Neural progenitor cell (in vitro differentiated cells): ENCODE data around the gene PRDM16.

ENCODE experiments used
- EZH2 ChIP-seq: fragments of 200-600 bp; sonication (generic); IDR thresholded peaks from 2 replicates; pipeline ENCODE4 v1.6.1; 2017; ENCODE audit warnings: antibody characterized with exemption, mild to moderate bottlenecking, moderate library complexity
- TF ChIP-seq, protein P1 (sequence below): fragments of 200-600 bp; sonication (generic); IDR thresholded peaks from 2 replicates; pipeline ENCODE4 v1.5.1; 2017; ENCODE audit warnings: antibody characterized with exemption, mild to moderate bottlenecking

GRCh38 chr1:3475839-3476573 is 407.0 kb downstream of the PRDM16 start:
- TF ChIP-seq, protein P1, sequence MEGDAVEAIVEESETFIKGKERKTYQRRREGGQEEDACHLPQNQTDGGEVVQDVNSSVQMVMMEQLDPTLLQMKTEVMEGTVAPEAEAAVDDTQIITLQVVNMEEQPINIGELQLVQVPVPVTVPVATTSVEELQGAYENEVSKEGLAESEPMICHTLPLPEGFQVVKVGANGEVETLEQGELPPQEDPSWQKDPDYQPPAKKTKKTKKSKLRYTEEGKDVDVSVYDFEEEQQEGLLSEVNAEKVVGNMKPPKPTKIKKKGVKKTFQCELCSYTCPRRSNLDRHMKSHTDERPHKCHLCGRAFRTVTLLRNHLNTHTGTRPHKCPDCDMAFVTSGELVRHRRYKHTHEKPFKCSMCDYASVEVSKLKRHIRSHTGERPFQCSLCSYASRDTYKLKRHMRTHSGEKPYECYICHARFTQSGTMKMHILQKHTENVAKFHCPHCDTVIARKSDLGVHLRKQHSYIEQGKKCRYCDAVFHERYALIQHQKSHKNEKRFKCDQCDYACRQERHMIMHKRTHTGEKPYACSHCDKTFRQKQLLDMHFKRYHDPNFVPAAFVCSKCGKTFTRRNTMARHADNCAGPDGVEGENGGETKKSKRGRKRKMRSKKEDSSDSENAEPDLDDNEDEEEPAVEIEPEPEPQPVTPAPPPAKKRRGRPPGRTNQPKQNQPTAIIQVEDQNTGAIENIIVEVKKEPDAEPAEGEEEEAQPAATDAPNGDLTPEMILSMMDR = no peak
- no peak for TF ChIP-seq EZH2
